Liver (tissue), 9 donors: ENCODE measurements around the gene RETN. TPM values are rescaled to one million over a fixed set of nuclear protein-coding genes. Genes with fewer than 3 reads are reported as not detected.

ENCODE experiments used
- DNase-seq: peaks from one replicate; pipeline ENCODE4 v3.0.0-alpha.2; 2017; ENCODE audit warnings: low spot score
- H3K27ac ChIP-seq, 2 donors: one replicate each; pipeline ENCODE4 v1.7.0; 2013; ENCODE audit warnings: inconsistent platforms in 2 of 2, low read length in 2 of 2, control low read depth in 1 of 2, low read depth in 1 of 2, mild to moderate bottlenecking in 1 of 2
- H3K27me3 ChIP-seq, 4 donors: one replicate each; pipeline versions ENCODE4 v1.6.1 to v1.7.0; 2013; ENCODE audit warnings: low read length in 3 of 4, inconsistent platforms in 1 of 4, mild to moderate bottlenecking in 1 of 4, moderate library complexity in 1 of 4; ENCODE audit not compliant: control insufficient read depth in 4 of 4, insufficient read depth in 4 of 4
- H3K36me3 ChIP-seq, 4 donors: one replicate each; pipeline versions ENCODE4 v1.6.1 to v1.7.0; 2013; ENCODE audit warnings: low read length in 3 of 4, mild to moderate bottlenecking in 3 of 4, low read depth in 1 of 4, moderate library complexity in 1 of 4; ENCODE audit not compliant: control insufficient read depth in 4 of 4, insufficient read depth in 3 of 4
- H3K4me1 ChIP-seq, 4 donors: one replicate each; pipeline versions ENCODE4 v1.6.1 to v1.7.0; 2013; ENCODE audit warnings: low read length in 3 of 4, mild to moderate bottlenecking in 3 of 4, moderate library complexity in 1 of 4; ENCODE audit not compliant: control insufficient read depth in 4 of 4, insufficient read depth in 4 of 4
- H3K4me3 ChIP-seq, 3 donors: one replicate each; pipeline versions ENCODE4 v1.6.1 to v1.7.0; 2013; ENCODE audit warnings: low read length in 3 of 3, control low read depth in 1 of 3, low read depth in 1 of 3, mild to moderate bottlenecking in 1 of 3
- H3K9ac ChIP-seq, 2 donors: one replicate each; pipeline ENCODE4 v1.7.0; 2013; ENCODE audit warnings: low read length in 2 of 2, mild to moderate bottlenecking in 2 of 2, moderate library complexity in 2 of 2, control low read depth in 1 of 2, low read depth in 1 of 2
- H3K9me3 ChIP-seq, 4 donors: one replicate each; pipeline versions ENCODE4 v1.6.1 to v1.7.0; 2013; ENCODE audit warnings: low read length in 3 of 4; ENCODE audit not compliant: control insufficient read depth in 4 of 4
- EGR1 ChIP-seq, 2 donors: IDR thresholded peaks; 2 replicates each; pipeline ENCODE4 v1.6.1; 2016 to 2018; ENCODE audit warnings: antibody characterized with exemption in 2 of 2, low read depth in 2 of 2
- FOXA1 ChIP-seq: IDR thresholded peaks from 2 replicates; pipeline ENCODE4 v1.6.1; 2016; ENCODE audit warnings: antibody characterized with exemption
- FOXA2 ChIP-seq: IDR thresholded peaks from 2 replicates; pipeline ENCODE4 v1.6.1; 2016; ENCODE audit warnings: antibody characterized with exemption
- GABPA ChIP-seq, 2 donors: IDR thresholded peaks in 1 of 2; conservative IDR thresholded peaks in 1 of 2; 2 replicates each; pipeline ENCODE4 v1.6.1; 2016; ENCODE audit warnings: antibody characterized with exemption in 2 of 2, mild to moderate bottlenecking in 1 of 2, moderate library complexity in 1 of 2
- HNF4A ChIP-seq, 2 donors: conservative IDR thresholded peaks; 2 replicates each; pipeline ENCODE4 v1.6.1; 2016; ENCODE audit warnings: antibody characterized with exemption in 2 of 2, mild to moderate bottlenecking in 2 of 2
- HNF4G ChIP-seq: IDR thresholded peaks from 2 replicates; pipeline ENCODE4 v1.6.1; 2016; ENCODE audit warnings: antibody characterized with exemption
- JUND ChIP-seq, 2 donors: IDR thresholded peaks; 2 replicates each; pipeline ENCODE4 v1.6.1; 2016; ENCODE audit warnings: antibody characterized with exemption in 2 of 2
- NR2F2 ChIP-seq: IDR thresholded peaks from 2 replicates; pipeline ENCODE4 v1.6.1; 2016; ENCODE audit warnings: antibody characterized with exemption
- RAD21 ChIP-seq, 2 donors: IDR thresholded peaks; 2 replicates each; pipeline ENCODE4 v1.6.1; 2016; ENCODE audit warnings: antibody characterized with exemption in 2 of 2, mild to moderate bottlenecking in 2 of 2
- REST ChIP-seq: IDR thresholded peaks from 2 replicates; pipeline ENCODE4 v1.6.1; 2016; ENCODE audit warnings: antibody characterized with exemption, mild to moderate bottlenecking
- RXRA ChIP-seq, 2 donors: IDR thresholded peaks; 2 replicates each; pipeline ENCODE4 v1.6.1; 2017 to 2018; ENCODE audit warnings: antibody characterized with exemption in 2 of 2, mild to moderate bottlenecking in 1 of 2
- SP1 ChIP-seq: IDR thresholded peaks from 2 replicates; pipeline ENCODE4 v1.6.1; 2018; ENCODE audit warnings: antibody characterized with exemption, mild to moderate bottlenecking
- TAF1 ChIP-seq: conservative IDR thresholded peaks from 2 replicates; pipeline ENCODE4 v1.6.1; 2016; ENCODE audit warnings: antibody characterized with exemption, mild to moderate bottlenecking
- YY1 ChIP-seq: IDR thresholded peaks from 2 replicates; pipeline ENCODE4 v1.6.1; 2016; ENCODE audit warnings: antibody characterized with exemption, mild to moderate bottlenecking
- WGBS: extraction: QIAGEN DNeasy Blood & Tissue Kit; methylation state at CpG from one replicate; pipeline ENCODE4 v1.1.7; 2013; 5-methylcytosine and 5-hydroxymethylcytosine counted together
- polyA plus RNA-seq, 2 donors: library from polyadenylated mRNA; stranded (reverse) in 1 of 2; unstranded in 1 of 2; fragments of 200-250 nt in 1 of 2; fragments of >200 nt in 1 of 2; fragmentation: Nextera tagmentation in 1 of 2; extraction: Ambion mirVana in 1 of 2; gene quantifications; one replicate each; pipeline versions ENCODE4 v1.2.1 to v1.2.3, GENCODE V29; 2013 to 2015
- total RNA-seq, 2 donors: library from RNA; depleted of rRNA; stranded (reverse); fragments of >200 nt; gene quantifications; one replicate each; pipeline ENCODE4 v1.2.3, GENCODE V29; 2014
- TF ChIP-seq, protein P1 (sequence below): IDR thresholded peaks from 2 replicates; pipeline ENCODE4 v1.6.1; 2016; ENCODE audit warnings: antibody characterized with exemption
- TF ChIP-seq, protein P2 (sequence below): IDR thresholded peaks from 2 replicates; pipeline ENCODE4 v1.6.1; 2016; ENCODE audit warnings: antibody characterized with exemption
- TF ChIP-seq, protein P3 (sequence below): fragments of 150-350 bp; IDR thresholded peaks from 2 replicates; pipeline ENCODE4 v1.5.1; 2017; ENCODE audit warnings: improper control_type of control experiment, low read depth, low read length; ENCODE audit not compliant: missing input control
- TF ChIP-seq, protein P4 (sequence below): IDR thresholded peaks from 2 replicates; pipeline ENCODE4 v1.6.1; 2016; ENCODE audit warnings: antibody characterized with exemption
- donor health status: healthy.
- donor health status: healthy.
- donor health status: healthy.
- donor health status: healthy.
- donor health status: healthy.

Gene RETN
- total and polyA plus RNA-seq, 4 donors: 1.9 to 11.5 TPM; not detected in 2

- DNase-seq: no peak
- TF ChIP-seq GABPA (IDR thresholded peaks at IDR 0.05 in 1 of 2, conservative IDR thresholded peaks at IDR 0.05 in 1 of 2): no peak
- no peak for TF ChIP-seq HNF4A (conservative IDR thresholded peaks at IDR 0.05)
- TF ChIP-seq HNF4G: no peak
- TF ChIP-seq, protein P1, sequence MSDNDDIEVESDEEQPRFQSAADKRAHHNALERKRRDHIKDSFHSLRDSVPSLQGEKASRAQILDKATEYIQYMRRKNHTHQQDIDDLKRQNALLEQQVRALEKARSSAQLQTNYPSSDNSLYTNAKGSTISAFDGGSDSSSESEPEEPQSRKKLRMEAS: no peak
- no peak for TF ChIP-seq NR2F2
- no peak for TF ChIP-seq EGR1 (IDR thresholded peaks at IDR 0.05; ENCODE audit: low read depth in 2 of 2)
- no peak for TF ChIP-seq FOXA1
- no peak for TF ChIP-seq JUND (IDR thresholded peaks at IDR 0.05)
- TF ChIP-seq RXRA (IDR thresholded peaks at IDR 0.05): no peak
- TF ChIP-seq, protein P2, sequence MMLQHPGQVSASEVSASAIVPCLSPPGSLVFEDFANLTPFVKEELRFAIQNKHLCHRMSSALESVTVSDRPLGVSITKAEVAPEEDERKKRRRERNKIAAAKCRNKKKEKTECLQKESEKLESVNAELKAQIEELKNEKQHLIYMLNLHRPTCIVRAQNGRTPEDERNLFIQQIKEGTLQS: no peak
- no peak for TF ChIP-seq SP1
- no peak for TF ChIP-seq YY1
- TF ChIP-seq, protein P3, sequence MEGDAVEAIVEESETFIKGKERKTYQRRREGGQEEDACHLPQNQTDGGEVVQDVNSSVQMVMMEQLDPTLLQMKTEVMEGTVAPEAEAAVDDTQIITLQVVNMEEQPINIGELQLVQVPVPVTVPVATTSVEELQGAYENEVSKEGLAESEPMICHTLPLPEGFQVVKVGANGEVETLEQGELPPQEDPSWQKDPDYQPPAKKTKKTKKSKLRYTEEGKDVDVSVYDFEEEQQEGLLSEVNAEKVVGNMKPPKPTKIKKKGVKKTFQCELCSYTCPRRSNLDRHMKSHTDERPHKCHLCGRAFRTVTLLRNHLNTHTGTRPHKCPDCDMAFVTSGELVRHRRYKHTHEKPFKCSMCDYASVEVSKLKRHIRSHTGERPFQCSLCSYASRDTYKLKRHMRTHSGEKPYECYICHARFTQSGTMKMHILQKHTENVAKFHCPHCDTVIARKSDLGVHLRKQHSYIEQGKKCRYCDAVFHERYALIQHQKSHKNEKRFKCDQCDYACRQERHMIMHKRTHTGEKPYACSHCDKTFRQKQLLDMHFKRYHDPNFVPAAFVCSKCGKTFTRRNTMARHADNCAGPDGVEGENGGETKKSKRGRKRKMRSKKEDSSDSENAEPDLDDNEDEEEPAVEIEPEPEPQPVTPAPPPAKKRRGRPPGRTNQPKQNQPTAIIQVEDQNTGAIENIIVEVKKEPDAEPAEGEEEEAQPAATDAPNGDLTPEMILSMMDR: no peak
- TF ChIP-seq FOXA2: no peak
- TF ChIP-seq RAD21 (IDR thresholded peaks at IDR 0.05): no peak
- TF ChIP-seq REST: no peak
- Histone ChIP-seq H3K9ac (no peak overlapping the region), H3K27me3 (no peaks in the 10 kb centered on the region), H3K36me3 (no peaks in the 10 kb centered on the region), H3K4me3 (no peak overlapping the region), H3K4me1 (no peaks in the 10 kb centered on the region), H3K9me3 (no peaks in the 10 kb centered on the region), H3K27ac (no peak overlapping the region)
Observed at GRCh38 chr19:7691497-7691896, 22.6 kb downstream of the RETN start.

DNA sequence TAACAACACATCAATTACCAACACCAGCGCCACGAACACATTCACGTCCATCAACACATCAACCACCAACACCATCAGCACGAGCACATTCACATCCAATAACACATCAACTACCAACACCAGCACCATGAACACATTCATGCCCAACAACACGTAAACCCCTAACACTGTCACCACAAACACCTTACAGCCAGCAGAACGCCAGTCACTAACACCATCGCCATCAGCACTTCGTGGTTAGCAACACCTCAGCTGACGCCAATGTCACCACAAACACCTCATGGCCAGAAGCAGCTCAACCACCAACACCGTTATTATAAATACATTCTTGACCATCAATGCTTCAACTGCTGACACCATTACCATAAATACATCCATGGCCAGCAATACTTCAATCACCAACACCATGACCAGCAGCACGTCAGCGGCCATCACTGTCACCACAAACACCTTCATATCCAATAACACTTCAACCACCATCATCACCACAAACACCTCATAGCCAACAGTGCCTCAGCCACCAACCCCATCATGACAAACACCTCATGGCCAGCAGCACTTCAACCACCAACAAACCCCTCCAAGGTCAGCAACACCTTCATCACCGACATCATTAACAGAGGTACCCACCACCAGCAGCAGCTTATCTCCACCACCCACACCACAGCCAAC lies 23.7 kb downstream of the RETN start:
- Histone ChIP-seq H3K9ac (no peak overlapping the region), H3K4me1 (no peaks in the 10 kb centered on the region), H3K4me3 (no peak overlapping the region), H3K27me3 (peaks cover 0 to 2% (median 0%) of the 10 kb centered on the region in 4 donors), H3K36me3 (no peaks in the 10 kb centered on the region), H3K27ac (no peak overlapping the region), H3K9me3 (no peaks in the 10 kb centered on the region)
- 86% methylated on average over 13 of the region's 13 CpGs for WGBS
- DNase-seq: no peak
- TF ChIP-seq TAF1 (no peak), FOXA1 (no peak), FOXA2 (no peak), NR2F2 (no peak), HNF4G (no peak), JUND (IDR thresholded peaks at IDR 0.05) (no peak), HNF4A (conservative IDR thresholded peaks at IDR 0.05) (no peak), GABPA (IDR thresholded peaks at IDR 0.05 in 1 of 2, conservative IDR thresholded peaks at IDR 0.05 in 1 of 2) (no peak), RXRA (IDR thresholded peaks at IDR 0.05) (no peak), SP1 (no peak)
- TF ChIP-seq, protein P4, sequence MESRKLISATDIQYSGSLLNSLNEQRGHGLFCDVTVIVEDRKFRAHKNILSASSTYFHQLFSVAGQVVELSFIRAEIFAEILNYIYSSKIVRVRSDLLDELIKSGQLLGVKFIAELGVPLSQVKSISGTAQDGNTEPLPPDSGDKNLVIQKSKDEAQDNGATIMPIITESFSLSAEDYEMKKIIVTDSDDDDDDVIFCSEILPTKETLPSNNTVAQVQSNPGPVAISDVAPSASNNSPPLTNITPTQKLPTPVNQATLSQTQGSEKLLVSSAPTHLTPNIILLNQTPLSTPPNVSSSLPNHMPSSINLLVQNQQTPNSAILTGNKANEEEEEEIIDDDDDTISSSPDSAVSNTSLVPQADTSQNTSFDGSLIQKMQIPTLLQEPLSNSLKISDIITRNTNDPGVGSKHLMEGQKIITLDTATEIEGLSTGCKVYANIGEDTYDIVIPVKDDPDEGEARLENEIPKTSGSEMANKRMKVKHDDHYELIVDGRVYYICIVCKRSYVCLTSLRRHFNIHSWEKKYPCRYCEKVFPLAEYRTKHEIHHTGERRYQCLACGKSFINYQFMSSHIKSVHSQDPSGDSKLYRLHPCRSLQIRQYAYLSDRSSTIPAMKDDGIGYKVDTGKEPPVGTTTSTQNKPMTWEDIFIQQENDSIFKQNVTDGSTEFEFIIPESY: no peak
- TF ChIP-seq, protein P2: no peak
- TF ChIP-seq, protein P3: no peak
